Left hindlimb (tissue), 1 donor: ENCODE measurements around the gene CLIC3.
"Not testable (repeated sequence)": the region's sequence is repeated elsewhere in the genome, so short reads cannot be mapped to it uniquely, and the experiment has no call there.

Experiments used
- DNase-seq: peaks from one replicate; pipeline ENCODE4 v3.0.0-alpha.2; 2018

CLIC3 gene

DNA sequence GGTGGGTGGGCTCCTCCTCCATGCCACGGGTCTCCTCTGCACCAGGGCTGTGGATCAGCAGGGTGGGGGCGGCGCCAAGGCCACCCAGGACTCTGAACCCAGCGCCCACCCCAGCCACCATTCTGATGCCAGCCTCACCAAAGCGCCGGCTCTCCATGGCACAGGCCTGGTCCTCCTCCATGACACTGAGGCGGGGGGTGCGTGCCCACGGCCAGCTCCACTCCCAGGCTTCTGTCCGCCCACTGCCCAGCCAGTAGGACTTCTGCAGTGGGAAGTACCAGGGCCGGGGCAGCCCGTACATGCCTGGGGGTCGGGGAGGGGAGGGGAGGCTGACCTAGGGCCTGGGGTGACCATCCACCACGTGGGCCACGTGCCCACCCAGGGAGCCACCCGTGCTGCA lies 20.1 kb upstream of the CLIC3 start:
- DNase-seq, result no peak

DNA sequence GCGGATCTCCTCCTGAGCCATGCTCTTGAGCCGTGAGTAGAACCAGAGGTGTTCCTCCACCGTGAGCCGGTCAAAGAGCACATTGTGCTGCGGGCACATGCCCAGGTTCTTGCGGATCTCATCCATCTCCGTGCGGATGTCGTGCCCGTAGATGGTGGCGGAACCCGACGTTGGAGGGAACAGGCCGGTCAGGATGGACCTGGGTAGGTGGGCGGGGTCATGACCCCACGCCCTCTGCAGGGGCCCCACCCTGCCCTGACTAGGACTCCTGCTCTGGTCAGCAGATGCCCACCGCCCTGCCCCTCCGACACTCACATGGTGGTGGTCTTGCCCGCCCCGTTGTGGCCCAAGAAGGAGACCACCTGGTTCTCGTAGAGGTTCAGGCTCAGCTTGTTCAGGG lies 19.6 kb upstream of the CLIC3 start:
- DNase-seq, result no peak

DNA sequence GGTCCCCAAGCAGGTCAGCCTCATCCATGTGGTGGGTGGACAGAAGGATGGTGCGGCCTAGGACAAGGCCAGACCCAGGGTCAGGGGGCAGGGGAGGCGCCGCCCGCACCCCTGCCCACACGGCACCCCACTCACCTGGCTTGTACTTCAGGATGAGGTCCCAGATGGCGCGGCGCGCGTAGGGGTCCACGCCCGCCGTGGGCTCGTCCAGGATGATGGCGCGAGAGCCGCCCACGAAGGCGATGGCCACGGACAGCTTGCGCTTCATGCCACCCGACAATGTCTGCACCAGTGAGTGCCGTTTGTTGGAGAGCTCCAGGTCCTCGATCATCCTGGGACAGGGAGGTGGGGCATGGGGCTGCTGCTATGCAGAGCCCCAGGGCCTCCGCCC lies 19.2 kb upstream of the CLIC3 start:
- no peak for DNase-seq

DNA sequence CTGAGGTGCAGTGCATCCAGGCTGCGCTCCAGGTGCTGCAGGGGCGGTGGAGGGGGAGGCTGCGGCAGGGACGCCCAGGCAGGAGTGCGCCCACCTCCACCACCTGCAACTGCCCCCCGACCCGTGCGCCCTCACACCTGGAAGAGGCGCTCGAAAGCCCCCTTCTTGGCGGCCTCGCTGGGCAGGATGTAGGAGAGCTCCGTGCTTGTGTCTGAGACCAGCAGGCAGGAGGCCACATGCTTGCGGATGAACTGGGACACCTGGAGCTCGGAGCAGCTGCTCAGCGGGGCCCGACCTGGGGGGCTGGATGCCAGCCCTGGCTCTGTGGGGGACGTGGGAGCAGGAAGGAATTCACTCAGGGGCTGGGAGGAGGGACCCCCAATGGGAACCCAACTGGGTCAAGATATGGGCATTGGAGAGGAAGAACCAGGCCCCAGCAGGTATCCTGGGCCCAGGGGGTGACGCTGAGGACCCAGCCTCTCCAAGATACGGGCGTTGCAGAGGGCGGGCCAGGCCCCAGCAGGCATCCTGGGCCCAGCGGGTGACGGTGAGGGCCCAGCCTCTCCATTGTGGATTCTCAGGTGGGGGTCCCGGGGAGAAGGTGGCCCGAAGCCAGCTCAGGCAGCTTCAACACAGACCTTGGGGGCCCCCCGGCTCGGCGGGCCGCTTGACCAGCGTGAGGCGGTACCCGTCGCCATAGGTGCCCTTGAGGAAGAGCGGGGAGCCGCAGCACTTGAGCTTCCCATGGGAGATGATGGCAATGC lies 18.6 kb upstream of the CLIC3 start:
- DNase-seq, result no peak

DNA sequence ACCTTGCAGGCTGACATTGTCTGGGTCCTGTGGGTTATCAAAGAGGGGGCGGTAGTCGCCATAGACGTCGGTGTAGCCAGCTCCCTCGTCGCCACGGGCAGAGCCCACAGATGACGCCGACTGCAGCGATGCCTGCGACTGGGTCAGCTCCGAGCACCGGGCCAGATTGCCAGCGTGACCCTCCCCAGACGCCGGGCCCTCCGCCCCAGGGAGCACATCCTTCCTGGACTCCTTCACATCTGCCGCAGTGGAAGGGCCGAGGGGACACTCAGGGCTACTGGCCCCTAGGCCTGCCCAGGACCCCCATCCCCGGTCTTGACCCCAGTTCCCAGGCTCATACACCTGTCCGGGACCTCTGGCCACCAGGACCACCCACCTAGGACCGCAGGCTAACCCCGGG lies 17.8 kb upstream of the CLIC3 start:
- DNase-seq, result no peak

DNA sequence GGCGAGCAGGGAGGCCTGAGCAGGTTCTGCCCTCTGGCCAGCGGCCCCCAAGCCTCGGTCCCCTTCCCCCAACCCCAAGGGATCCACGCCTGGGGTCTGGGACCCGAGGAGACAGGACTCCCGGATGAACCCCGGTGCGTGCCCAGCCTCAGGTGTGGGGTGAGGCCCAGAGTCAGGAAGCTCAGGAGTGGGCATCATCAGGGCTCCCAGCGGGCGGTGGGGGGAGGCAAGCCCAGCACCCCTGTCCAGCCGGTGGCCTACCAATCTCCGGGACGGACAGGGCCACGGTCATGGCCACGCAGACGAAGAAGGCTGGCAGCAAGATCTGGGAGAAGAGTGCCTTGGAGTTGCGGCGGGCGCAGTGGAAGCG lies 17.2 kb upstream of the CLIC3 start:
- no peak for DNase-seq

DNA sequence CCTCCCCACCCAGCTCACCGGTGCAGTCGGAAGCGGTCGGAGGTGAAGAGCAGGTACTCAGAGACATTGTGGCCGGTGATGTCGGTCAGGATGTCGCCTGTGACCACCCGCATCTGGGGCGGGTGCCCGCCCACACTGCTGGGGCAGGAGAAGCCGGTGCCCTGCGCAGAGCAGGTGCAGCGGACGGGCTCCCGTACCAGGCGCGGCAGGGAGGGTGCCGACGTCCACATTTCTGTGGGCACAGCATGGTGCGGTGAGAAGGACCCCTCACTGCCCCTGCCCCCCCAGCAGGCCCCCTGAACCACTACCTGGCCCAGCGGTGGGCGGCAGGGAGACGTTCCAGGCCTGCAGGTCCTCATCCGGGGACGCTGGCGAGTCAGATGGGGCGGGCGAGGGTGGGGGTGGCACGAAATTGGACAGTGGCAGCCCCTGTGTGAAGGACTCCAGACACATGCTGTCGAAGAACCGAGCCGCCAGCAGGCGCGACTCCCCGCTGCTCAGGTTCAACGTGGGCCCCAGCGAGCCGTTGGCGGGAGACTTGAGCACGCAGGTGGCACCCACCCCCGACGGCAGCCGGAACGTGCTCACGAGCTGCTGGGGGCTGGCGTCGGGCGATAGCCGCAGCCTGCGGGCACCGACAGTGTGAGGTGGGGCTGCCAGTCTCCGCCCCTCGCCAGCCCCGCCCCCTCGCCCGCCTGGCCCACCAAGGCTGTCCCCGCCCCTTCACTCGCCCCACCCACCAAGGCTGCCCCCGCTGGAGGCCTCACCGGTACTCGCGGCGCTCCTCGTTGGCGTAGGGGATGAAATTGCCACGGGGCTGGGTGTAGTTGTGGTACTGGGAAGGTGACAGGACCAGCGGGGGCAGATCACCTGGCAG lies 16.6 kb upstream of the CLIC3 start:
- no peak for DNase-seq

DNA sequence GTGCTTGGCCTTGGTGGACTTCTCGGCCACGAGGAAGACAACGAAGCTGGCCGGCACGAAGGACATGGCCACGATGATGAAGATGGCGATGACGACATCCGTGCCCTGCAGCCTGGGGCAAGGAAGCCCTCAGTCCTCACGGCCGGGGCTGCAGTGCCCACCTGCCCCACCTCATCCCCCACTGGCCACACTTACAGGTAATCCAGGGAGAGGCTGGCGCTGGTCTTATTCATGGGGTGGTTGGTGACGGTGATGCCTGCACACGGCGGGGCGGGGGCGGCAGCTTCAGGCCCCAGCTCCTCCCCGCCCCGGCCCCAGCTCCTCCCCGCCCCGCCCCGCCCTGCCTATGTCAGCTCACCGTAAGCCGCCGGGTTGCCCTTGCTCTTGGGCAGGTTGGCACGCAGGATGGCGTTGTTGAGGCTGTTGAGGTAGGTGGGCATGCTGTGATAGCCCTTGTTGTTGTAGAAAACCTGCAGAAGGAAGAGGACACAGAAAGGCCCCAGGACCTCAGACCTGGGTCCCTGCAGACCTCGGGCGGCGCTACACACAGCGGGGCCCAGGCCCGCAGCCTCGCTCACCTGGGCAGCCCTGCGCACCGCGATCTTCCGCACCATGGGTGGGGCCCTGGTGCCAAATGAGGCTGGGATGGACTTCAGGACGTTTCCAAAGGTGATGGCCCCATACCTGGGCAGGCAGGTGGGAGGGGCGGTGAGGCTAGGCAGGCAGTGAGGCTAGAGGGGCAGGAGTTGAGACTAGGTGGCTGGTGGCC lies 15.7 kb upstream of the CLIC3 start:
- DNase-seq, result no peak

DNA sequence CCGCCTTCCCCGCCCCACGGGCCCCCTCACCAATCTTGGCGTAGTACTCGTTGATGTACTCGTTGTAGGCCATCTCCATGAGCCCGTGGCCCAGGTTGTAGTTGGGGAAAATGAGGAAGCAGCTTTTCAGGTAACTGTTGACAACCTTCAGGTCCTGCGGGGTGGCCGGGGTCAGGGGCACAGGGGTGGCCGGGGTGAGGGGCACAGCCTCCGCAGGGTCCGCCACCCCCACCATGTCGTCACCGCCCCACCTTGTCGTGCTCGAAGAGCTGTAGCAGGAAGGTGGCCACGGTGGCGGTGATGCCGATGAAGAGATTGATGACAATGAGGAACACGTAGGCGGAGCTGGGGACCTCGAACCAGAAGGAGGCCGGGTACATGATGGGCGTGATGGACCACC lies 14.8 kb upstream of the CLIC3 start:
- DNase-seq, result no peak

DNA sequence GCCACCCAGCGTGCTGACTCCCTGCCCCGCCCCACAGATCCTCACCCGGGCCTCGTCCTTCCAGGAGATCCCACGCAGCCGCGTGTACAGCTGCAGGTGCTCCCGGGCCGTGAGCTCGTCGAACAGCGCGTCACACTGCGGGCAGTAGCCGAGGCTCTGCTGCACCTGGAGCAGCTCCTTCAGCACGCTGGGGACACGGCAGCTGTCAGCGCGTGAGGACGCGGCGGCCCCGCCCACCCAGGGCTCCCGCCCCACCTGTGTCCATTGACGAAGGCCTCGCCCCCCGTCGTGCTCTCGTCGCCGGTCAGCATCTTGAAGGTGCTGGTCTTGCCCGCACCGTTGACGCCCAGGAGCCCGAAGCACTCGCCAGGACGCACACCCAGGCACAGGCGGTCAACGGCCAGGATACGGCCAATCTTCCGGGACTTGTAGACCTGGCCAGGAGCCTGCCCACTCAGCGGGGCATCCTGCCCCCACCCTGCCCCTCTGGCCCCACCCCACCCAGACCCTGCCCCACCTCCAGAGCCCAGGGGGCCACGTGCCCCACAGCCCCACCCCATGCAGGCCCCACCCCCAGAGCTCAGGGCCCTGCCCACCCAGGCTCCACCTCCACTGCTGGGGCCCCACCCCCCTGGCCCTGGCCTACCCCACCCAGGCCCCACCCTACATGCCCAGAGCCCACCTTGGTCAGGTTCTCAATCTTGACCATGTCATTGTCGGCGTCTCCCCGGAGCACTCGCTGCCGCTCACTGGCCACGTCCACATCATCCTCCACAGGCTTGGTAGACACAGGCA lies 13.8 kb upstream of the CLIC3 start:
- no peak for DNase-seq

DNA sequence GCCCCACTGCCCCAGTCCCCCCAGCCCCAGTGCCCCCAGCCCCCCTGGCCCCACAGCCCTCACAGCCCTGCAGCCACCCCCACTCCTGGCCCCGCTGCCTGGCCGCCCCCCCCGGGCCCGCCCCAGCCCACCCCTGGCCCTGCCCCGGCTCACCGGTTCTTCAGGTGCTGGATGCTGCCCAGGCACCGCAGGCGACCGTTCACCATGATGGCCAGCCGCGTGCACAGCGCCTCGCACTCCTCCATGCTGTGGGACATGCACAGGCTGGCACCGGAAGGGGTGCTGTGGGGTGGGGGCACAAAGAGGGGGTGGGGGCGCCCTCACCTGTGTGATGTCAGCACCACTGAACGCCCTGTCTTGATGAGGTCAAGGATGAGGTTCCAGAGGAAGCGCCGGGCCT lies 12.8 kb upstream of the CLIC3 start:
- no peak for DNase-seq

DNA sequence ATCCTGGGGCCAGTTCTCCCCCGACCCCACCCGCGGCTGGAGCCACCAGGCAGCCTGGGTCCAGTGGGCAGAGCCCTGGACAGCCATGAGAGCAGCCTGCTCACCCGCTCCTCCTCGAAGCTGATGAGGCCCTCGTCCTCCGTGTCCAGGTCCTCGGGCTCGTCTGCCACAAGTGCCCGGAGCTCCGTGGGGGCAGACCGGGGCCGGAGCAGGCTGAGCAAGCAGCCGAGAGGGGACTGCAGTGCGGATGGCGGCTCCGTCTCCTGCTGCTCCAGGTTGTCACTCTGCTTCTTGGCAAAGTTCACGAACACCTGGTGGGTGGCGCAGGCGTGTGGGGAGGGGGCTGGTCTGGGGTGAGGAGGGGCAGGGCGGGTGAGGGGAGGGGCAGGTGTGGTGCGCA lies 11.9 kb upstream of the CLIC3 start:
- DNase-seq, result no peak

DNA sequence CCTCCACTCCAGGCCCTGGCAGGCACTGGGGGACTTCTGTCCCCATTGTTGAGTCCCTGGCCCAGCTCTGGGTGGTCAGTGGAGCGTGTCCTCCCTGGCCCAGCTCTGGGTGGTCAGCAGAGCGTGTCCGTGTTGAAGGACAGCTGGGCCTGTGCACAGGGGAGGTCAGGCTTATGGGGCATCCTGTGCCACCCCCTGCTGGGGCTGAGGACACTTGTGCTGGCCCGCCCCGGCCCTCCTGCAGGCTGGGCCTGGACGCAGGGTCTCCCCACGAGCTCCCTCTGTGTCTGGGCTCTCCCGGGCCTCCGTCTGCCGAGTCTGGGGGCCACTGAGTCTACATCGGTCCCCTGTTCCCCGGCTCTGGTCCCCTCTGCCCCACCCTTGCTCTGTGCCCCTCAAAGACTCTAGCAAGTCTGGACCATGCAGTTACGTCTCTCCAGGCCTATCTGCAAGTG lies 11.5 kb upstream of the CLIC3 start:
- DNase-seq, result no peak

DNA sequence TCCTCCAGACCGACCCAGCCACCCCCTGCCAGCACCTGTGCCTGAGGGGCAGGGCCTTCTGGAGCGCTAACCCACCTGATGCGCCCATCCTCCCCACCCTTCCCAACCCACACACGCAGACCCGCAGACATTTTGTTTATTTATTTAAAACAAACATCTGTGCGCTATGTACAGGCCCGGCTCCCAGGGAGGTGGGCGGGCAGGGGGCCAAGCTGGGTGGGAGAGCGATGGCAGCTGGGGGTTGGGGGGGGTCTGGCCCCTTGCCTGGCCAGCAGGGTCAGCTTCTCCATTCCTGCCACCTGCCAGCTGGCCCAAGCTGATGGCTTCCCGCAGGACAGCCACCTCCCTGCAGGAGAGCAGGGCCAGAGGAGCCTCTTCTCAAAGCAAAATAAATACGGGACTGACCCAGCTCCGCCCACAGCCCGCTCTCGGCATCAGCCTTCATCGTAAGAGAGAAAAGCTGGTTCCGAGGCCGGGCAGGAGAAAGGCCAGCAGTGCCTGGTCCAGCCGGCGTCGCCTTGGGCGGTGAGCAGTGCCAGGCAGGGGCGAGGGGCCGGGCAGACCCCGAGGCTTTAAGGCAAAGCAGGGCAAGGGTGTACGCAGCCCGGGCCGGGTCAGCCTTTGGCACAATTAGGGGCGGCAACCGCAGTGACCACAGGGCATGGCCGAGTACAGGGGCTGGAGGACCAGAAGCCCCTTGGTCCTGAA lies 10.9 kb upstream of the CLIC3 start:
- DNase-seq, result no peak

DNA sequence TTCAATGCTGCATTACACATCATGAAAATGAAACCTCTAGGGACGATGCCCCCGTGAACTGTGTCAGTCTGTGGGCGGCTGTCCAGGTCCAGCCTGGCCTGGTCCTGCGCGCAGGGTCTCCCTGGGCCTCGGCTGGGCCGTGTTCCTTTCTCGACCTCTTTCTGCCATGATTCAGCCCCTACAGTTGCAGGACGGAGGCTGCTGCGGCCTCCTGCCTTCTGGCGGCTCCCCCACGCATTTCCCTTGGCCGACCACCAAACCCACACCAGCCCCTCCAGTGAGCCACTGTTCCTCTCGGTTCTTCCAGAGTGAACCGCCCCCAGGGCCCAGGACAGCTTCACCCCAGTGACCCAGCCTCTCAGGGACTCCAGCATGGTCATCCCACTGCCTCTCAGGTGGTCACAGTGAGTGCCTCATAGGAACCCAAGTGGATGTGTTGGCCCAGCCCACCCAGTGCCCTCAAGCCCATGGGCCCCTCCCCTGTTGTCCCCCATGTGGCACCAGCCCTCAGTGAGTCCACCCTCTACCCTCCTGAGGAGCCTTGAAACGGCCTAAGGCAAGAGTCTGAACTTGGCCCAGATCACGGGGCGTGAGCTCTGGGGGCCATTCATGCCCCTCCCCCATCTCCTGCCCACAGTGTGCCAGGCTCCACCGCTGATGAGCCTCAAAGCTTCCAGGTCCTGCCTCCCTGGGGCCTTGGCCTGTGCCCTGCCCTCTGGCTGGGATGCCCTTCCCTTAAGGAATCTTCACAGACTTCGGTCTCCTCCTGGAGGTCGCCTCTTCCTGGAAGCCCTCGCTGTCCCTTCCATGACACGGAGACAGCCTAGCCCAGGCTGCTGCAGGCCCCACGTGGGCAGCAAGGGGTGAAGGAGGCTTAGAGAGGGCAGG lies 10.0 kb upstream of the CLIC3 start:
- DNase-seq, result no peak

DNA sequence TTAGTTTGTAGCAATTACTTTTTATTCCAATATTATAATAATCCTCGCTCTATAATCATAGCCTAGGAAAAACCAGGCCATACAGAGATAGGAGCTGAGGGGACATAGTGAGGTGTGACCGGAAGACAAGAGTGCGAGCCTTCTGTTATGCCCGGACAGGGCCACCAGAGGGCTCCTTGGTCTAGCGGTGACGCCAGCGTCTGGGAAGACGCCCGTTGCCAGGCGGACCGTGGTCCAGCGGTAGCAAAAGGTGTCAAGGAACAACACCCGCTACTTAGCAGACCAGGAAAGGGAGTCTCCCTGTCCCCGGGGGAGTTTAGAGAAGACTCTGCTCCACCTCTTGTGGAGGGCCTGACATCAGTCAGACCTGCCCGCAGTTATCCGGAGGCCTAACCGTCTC lies 7.9 kb upstream of the CLIC3 start:
- not testable (repeated sequence) for DNase-seq

DNA sequence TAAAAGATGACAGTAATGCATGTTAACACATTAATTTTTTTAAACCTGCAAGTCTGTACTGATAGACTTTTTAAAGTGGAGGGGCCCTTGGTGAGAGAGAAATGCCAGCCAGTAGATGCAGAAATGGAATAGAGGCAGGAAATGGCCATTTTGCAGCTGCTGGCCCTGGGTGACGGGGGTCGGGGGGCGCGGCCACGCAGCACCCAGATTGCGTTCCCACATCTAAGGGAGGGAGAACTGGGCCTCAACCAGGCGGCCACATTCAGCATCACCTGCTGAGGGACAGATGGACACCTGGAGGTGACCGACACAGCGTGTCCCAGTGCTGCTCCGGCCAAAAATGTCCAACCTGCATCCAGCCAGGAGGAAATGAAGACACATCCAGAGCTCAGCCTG lies 6.3 kb upstream of the CLIC3 start:
- DNase-seq, result no peak

DNA sequence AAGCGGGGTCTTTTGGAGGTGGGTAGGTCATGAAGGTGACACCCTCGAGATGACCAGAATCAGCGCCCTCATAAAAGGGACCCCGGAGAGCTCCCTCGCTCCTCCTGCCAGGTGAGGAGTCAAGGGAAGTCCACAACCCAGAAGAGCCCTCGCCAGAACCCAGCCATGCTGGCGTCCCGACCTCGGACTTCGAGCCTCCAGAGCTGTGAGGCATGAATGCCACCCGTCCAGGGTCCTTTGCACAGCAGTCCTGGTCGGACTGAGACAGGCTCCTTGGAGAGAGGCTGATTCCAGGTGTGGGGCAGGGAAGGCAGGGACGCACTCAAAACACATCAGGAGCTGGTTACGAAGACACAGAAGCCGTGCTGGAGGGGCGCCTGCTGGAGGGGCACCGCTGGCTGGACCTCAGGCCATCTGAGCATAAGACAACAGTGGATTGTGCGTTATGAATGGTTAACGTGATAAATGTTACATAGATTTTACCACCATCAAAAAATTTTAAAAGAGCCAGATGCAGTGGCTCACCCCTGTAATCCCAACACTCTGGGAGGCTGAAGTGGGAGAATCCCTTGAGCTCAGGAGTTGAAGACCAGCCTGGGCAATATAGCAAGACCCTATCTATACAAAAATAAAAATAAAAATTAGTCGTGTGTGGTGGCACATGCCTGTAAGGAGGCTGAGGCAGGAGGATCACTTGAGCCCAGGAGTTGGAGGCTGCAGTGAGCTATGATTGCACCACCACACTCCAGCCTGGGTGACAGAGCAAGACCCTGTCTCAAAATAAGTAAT lies 5.7 kb upstream of the CLIC3 start:
- no peak for DNase-seq

DNA sequence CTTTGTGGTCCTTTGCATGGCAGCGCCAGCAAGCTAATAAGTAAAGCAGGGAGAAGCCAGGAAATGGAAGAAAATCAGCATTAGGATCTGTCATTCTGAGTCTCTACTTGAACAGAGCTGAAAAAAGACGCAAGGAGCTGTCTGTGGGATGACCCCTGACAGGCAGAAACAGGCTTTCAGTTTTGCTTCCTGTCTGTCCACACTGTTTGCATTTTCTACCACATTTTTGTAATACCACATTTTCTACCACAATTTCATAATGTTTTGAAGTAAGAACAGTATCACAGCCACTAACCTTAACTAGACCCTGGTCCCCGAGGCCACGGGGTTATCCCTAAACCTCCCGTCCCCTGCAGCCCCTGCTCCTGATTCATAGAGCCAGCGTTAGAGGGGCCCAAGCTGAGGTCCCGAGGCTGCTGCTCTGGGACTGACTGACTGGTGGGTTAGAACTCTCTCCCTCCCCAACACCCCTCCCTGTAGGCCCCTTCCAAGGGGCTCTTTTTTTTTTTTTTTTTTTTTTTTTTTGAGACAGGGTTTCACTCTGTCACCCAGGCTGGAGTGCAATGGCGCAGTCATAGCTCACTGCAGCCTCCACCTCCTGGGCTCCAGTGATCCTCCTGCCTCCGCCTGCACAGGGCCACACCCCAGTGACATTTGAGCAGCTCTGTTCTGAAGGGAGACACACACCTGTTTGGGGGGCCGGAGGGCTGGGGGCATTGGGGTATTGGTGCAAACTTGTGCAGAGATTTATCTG lies 4.0 kb upstream of the CLIC3 start:
- no peak for DNase-seq
